DND-41 (cell line): ENCODE measurements around the gene ZNF697.
"Not testable (repeated sequence)": the region's sequence is repeated elsewhere in the genome, so short reads cannot be mapped to it uniquely, and the experiment has no call there.

Source experiments
- ATAC-seq: fragments of 200-7000 bp; cut with Tn5 transposase; 3 replicates; pipeline ENCODE4 v1.9.1; 2021; ENCODE audit warnings: low read depth; ENCODE audit not compliant: insufficient read depth
- DNase-seq: peaks from one replicate; pipeline ENCODE4 v3.0.0-alpha.2; 2020
- H2AFZ ChIP-seq: 2 replicates; pipeline ENCODE4 v1.6.0; 2012; ENCODE audit warnings: low read depth, low read length
- H3K27ac ChIP-seq: 2 replicates; pipeline ENCODE4 v1.5.1; 2012; ENCODE audit warnings: low read length, inconsistent platforms
- H3K27me3 ChIP-seq: fragments of 200-600 bp; sonication (generic); 2 replicates; pipeline ENCODE4 v1.6.0; 2012; ENCODE audit warnings: low read length, mild to moderate bottlenecking, inconsistent platforms; ENCODE audit not compliant: insufficient read depth, poor library complexity
- H3K36me3 ChIP-seq: 2 replicates; pipeline ENCODE4 v1.5.1; 2012; ENCODE audit warnings: low read length, inconsistent platforms; ENCODE audit not compliant: insufficient read depth
- H3K4me1 ChIP-seq: 2 replicates; pipeline ENCODE4 v1.5.1; 2012; ENCODE audit warnings: mild to moderate bottlenecking, low read length; ENCODE audit not compliant: insufficient read depth
- H3K4me2 ChIP-seq: 2 replicates; pipeline ENCODE4 v1.6.0; 2012; ENCODE audit warnings: mild to moderate bottlenecking, moderate library complexity, low read length, inconsistent platforms; ENCODE audit not compliant: insufficient read depth
- H3K4me3 ChIP-seq, 2 experiments: fragments of 200-600 bp in 1 of 2; shearing (Covaris generic) in 1 of 2; 2 replicates each; pipeline ENCODE4 v1.5.1; 2012 to 2016; ENCODE audit warnings: inconsistent platforms in 2 of 2, low read length in 2 of 2, mild to moderate bottlenecking in 2 of 2, low read depth in 1 of 2, moderate library complexity in 1 of 2
- H3K79me2 ChIP-seq: 2 replicates; pipeline ENCODE4 v1.6.0; 2012; ENCODE audit warnings: low read length, inconsistent platforms; ENCODE audit not compliant: insufficient read depth
- H3K9ac ChIP-seq: 2 replicates; pipeline ENCODE4 v1.6.0; 2012; ENCODE audit warnings: low read depth, mild to moderate bottlenecking, inconsistent platforms, low read length, moderate library complexity
- H3K9me3 ChIP-seq: 2 replicates; pipeline ENCODE4 v1.5.1; 2012; ENCODE audit warnings: low read length, moderate library complexity, mild to moderate bottlenecking, inconsistent platforms; ENCODE audit not compliant: insufficient read depth, severe bottlenecking
- H4K20me1 ChIP-seq: 2 replicates; pipeline ENCODE4 v1.6.0; 2012; ENCODE audit warnings: low read length; ENCODE audit not compliant: insufficient read depth
- EZH2 ChIP-seq: IDR thresholded peaks from 3 replicates; pipeline ENCODE4 v1.6.1; 2012; ENCODE audit warnings: borderline replicate concordance, low read depth, mild to moderate bottlenecking, moderate library complexity, low read length, inconsistent platforms; ENCODE audit not compliant: severe bottlenecking
- TF ChIP-seq, protein P1 (sequence below): IDR thresholded peaks from 2 replicates; pipeline ENCODE4 v1.5.1; 2012; ENCODE audit warnings: borderline replicate concordance, low read length, moderate library complexity, mild to moderate bottlenecking; ENCODE audit not compliant: poor library complexity, severe bottlenecking; ENCODE audit errors: extremely low read depth

The ZNF697 gene

DNA sequence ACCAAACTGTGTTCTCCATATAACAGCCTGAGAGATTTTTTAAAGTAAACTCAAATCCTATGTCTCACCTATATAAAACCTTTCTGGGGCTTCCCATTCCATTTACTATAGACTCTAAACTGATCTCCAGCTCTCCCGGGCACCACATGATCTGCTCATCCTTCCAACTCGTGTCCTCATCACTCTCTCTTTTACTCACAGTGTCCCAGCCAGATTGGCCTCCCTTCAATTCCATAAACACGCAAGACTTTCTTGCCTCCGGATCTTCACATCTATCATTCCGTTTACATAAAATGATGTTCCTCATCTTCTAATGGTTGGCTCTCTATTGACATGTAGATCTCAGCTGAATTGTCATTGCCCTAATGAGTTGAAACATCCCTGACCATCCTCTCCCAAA lies 59.4 kb downstream of the ZNF697 start:
- no peak overlapping the region for H2AFZ ChIP-seq
- ATAC-seq (no peak), DNase-seq (no peak)
- no peaks in the 10 kb centered on the region for H3K36me3 ChIP-seq
- no peak overlapping the region for H3K4me3 ChIP-seq
- H3K9ac ChIP-seq = no peak overlapping the region
- H3K27me3 ChIP-seq = peaks cover 4% of the 10 kb centered on the region
- H3K4me2 ChIP-seq = no peak overlapping the region
- no peak overlapping the region for H3K27ac ChIP-seq
- no peaks in the 10 kb centered on the region for H3K9me3 ChIP-seq
- H3K4me1 ChIP-seq = no peaks in the 10 kb centered on the region
- no peak for TF ChIP-seq EZH2
- TF ChIP-seq, protein P1, sequence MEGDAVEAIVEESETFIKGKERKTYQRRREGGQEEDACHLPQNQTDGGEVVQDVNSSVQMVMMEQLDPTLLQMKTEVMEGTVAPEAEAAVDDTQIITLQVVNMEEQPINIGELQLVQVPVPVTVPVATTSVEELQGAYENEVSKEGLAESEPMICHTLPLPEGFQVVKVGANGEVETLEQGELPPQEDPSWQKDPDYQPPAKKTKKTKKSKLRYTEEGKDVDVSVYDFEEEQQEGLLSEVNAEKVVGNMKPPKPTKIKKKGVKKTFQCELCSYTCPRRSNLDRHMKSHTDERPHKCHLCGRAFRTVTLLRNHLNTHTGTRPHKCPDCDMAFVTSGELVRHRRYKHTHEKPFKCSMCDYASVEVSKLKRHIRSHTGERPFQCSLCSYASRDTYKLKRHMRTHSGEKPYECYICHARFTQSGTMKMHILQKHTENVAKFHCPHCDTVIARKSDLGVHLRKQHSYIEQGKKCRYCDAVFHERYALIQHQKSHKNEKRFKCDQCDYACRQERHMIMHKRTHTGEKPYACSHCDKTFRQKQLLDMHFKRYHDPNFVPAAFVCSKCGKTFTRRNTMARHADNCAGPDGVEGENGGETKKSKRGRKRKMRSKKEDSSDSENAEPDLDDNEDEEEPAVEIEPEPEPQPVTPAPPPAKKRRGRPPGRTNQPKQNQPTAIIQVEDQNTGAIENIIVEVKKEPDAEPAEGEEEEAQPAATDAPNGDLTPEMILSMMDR = no peak
- H3K79me2 ChIP-seq = no peaks in the 10 kb centered on the region
- no peaks in the 10 kb centered on the region for H4K20me1 ChIP-seq

- TF ChIP-seq, protein P1 = no peak
- no peak for TF ChIP-seq EZH2
- Histone ChIP-seq H2AFZ (no peak overlapping the region), H3K9me3 (no peaks in the 10 kb centered on the region), H3K27me3 (peaks cover 4% of the 10 kb centered on the region), H3K36me3 (no peaks in the 10 kb centered on the region), H3K4me3 (no peak overlapping the region), H3K27ac (no peak overlapping the region), H4K20me1 (no peaks in the 10 kb centered on the region), H3K79me2 (no peaks in the 10 kb centered on the region), H3K4me1 (no peaks in the 10 kb centered on the region), H3K4me2 (no peak overlapping the region), H3K9ac (no peak overlapping the region)
- ATAC-seq (no peak), DNase-seq (no peak)
Observed at GRCh38 chr1:119587341-119587740, 60.7 kb downstream of the ZNF697 start.

GRCh38 chr1:119585801-119586200 lies 62.3 kb downstream of the ZNF697 start:
- ATAC-seq, H3K27me3 ChIP-seq, H3K4me1 ChIP-seq, H3K9ac ChIP-seq, H4K20me1 ChIP-seq, H3K27ac ChIP-seq, DNase-seq, H3K36me3 ChIP-seq, H3K79me2 ChIP-seq, H3K4me3 ChIP-seq, H3K9me3 ChIP-seq, H3K4me2 ChIP-seq, H2AFZ ChIP-seq: not testable (repeated sequence)

- H3K4me3 ChIP-seq = no peak overlapping the region
- H3K36me3 ChIP-seq = no peaks in the 10 kb centered on the region
- no peaks in the 10 kb centered on the region for H3K27me3 ChIP-seq
- H3K27ac ChIP-seq = no peak overlapping the region
- peak; percentile 83 for ATAC-seq
- peak; percentile 48 for DNase-seq
- no peaks in the 10 kb centered on the region for H3K9me3 ChIP-seq
- H3K9ac ChIP-seq = no peak overlapping the region
- no peaks in the 10 kb centered on the region for H3K4me1 ChIP-seq
- H2AFZ ChIP-seq = no peak overlapping the region
- H3K4me2 ChIP-seq = no peak overlapping the region
- TF ChIP-seq, protein P1 = peak; percentile 62
- no peak for TF ChIP-seq EZH2
- no peaks in the 10 kb centered on the region for H3K79me2 ChIP-seq
- H4K20me1 ChIP-seq = no peaks in the 10 kb centered on the region
Observed at GRCh38 chr1:119582801-119583200, 65.3 kb downstream of the ZNF697 start.

DNA sequence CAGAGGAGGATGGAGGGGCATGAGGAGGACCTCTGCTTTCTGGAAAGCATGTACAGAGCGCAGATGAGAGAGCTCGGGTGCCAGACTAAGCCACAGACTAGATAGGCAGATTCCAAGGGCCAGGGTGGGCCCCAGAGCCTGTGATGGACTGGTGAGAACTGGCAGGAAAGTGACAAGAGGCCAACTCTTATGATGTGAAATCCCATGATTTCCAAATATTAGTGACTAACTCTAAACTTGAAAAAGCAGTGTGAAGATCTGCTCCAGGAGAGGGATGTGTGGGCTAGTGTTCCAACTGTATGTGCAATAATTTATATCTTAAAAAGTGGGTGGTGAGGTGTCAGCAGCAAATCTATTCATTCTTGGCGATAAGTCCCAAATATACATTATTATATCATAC lies 67.0 kb downstream of the ZNF697 start:
- DNase-seq, H3K4me2 ChIP-seq, H3K9ac ChIP-seq: not testable (repeated sequence)

More for the DNA sequence above, 67.0 kb downstream of the ZNF697 start:
- H3K4me3 ChIP-seq, H3K27ac ChIP-seq, H2AFZ ChIP-seq, H3K79me2 ChIP-seq, H4K20me1 ChIP-seq, ATAC-seq, H3K27me3 ChIP-seq, H3K36me3 ChIP-seq, H3K9me3 ChIP-seq, H3K4me1 ChIP-seq: not testable (repeated sequence)
